KMS-11 (cell line): ENCODE measurements around the gene LRRC75A.

Experiments
- H2AFZ ChIP-seq: fragments of 200-600 bp; sonication (generic); 2 replicates; pipeline ENCODE4 v1.6.1; 2016; ENCODE audit warnings: antibody characterized with exemption, mixed run types, low read depth
- H3K27ac ChIP-seq: fragments of 200-600 bp; sonication (generic); 2 replicates; pipeline ENCODE4 v1.6.1; 2016; ENCODE audit warnings: mild to moderate bottlenecking, mixed run types
- H3K27me3 ChIP-seq: fragments of 200-600 bp; sonication (generic); 2 replicates; pipeline ENCODE4 v1.6.1; 2017; ENCODE audit warnings: mild to moderate bottlenecking, low read depth, mixed run types, moderate library complexity; ENCODE audit not compliant: insufficient read depth
- H3K36me3 ChIP-seq: fragments of 200-600 bp; sonication (generic); 2 replicates; pipeline ENCODE4 v1.6.1; 2017; ENCODE audit warnings: mild to moderate bottlenecking, mixed run types; ENCODE audit not compliant: insufficient read depth
- H3K4me1 ChIP-seq: fragments of 200-600 bp; sonication (generic); 2 replicates; pipeline ENCODE4 v1.6.1; 2016; ENCODE audit warnings: mild to moderate bottlenecking, low read depth, mixed run types; ENCODE audit not compliant: poor library complexity, severe bottlenecking
- H3K4me2 ChIP-seq: fragments of 200-600 bp; sonication (generic); 2 replicates; pipeline ENCODE4 v1.7.0; 2016; ENCODE audit warnings: mild to moderate bottlenecking, mixed run types
- H3K4me3 ChIP-seq: fragments of 200-600 bp; sonication (generic); IDR thresholded peaks from 2 replicates; pipeline ENCODE4 v1.6.1; 2017; ENCODE audit warnings: low read depth, low read length, mixed read lengths; ENCODE audit not compliant: insufficient read depth
- H3K79me2 ChIP-seq: fragments of 200-600 bp; sonication (generic); 2 replicates; pipeline ENCODE4 v1.6.1; 2016; ENCODE audit warnings: low read depth, mixed run types; ENCODE audit not compliant: insufficient read depth
- H3K9ac ChIP-seq: fragments of 200-600 bp; sonication (generic); 2 replicates; pipeline ENCODE4 v1.6.1; 2016; ENCODE audit warnings: mild to moderate bottlenecking, mixed run types
- H4K20me1 ChIP-seq: fragments of 200-600 bp; sonication (generic); 2 replicates; pipeline ENCODE4 v1.6.1; 2016; ENCODE audit warnings: mild to moderate bottlenecking, mixed run types; ENCODE audit not compliant: insufficient read depth
- CTCF ChIP-seq: fragments of 200-600 bp; sonication (generic); conservative IDR thresholded peaks from 2 replicates; pipeline ENCODE4 v1.6.1; 2017; ENCODE audit warnings: low read depth, mild to moderate bottlenecking, antibody characterized with exemption, low read length, moderate library complexity, mixed read lengths

Gene LRRC75A

GRCh38 chr17:16517477-16517876 lies 25.5 kb upstream of the LRRC75A start:
- no peaks in the 10 kb centered on the region for H4K20me1 ChIP-seq

GRCh38 chr17:16516594-16517051 lies 24.6 kb upstream of the LRRC75A start:
- no peak for TF ChIP-seq CTCF
- Histone ChIP-seq H4K20me1 (no peaks in the 10 kb centered on the region), H3K4me2 (no peak overlapping the region), H3K9ac (no peak overlapping the region), H3K27me3 (no peaks in the 10 kb centered on the region), H3K36me3 (no peaks in the 10 kb centered on the region), H3K79me2 (no peaks in the 10 kb centered on the region), H2AFZ (no peak overlapping the region), H3K4me1 (no peaks in the 10 kb centered on the region), H3K4me3 (no peak overlapping the region), H3K27ac (no peak overlapping the region)

More at GRCh38 chr17:16517477-16517876, 25.5 kb upstream of the LRRC75A start:
- Histone ChIP-seq H3K27ac (no peak overlapping the region), H2AFZ (no peak overlapping the region), H3K79me2 (no peaks in the 10 kb centered on the region), H3K4me3 (no peak overlapping the region), H3K36me3 (no peaks in the 10 kb centered on the region), H3K4me1 (no peaks in the 10 kb centered on the region), H3K9ac (no peak overlapping the region), H3K4me2 (no peak overlapping the region), H3K27me3 (no peaks in the 10 kb centered on the region)
- TF ChIP-seq CTCF, result no peak

GRCh38 chr17:16515933-16516332 lies 23.9 kb upstream of the LRRC75A start:
- Histone ChIP-seq H4K20me1 (no peaks in the 10 kb centered on the region), H3K9ac (no peak overlapping the region), H3K79me2 (no peaks in the 10 kb centered on the region), H3K4me3 (no peak overlapping the region), H3K27me3 (no peaks in the 10 kb centered on the region), H3K4me2 (no peak overlapping the region), H2AFZ (no peak overlapping the region), H3K4me1 (no peaks in the 10 kb centered on the region), H3K36me3 (no peaks in the 10 kb centered on the region), H3K27ac (no peak overlapping the region)
- TF ChIP-seq CTCF, result no peak

GRCh38 chr17:16513873-16514272 lies 21.9 kb upstream of the LRRC75A start:
- no peak for TF ChIP-seq CTCF
- Histone ChIP-seq H2AFZ (no peak overlapping the region), H3K79me2 (no peaks in the 10 kb centered on the region), H3K4me3 (no peak overlapping the region), H3K36me3 (no peaks in the 10 kb centered on the region), H3K27ac (no peak overlapping the region), H3K4me2 (no peak overlapping the region), H3K27me3 (no peaks in the 10 kb centered on the region), H3K4me1 (no peaks in the 10 kb centered on the region), H3K9ac (no peak overlapping the region), H4K20me1 (no peaks in the 10 kb centered on the region)
